C4-2B (cell line): ENCODE measurements around the gene MLLT10.

ENCODE experiments used
- CTCF ChIP-seq: fragments of 450-650 bp; conservative IDR thresholded peaks from 2 replicates; pipeline ENCODE4 v1.5.1; 2017; ENCODE audit warnings: mild to moderate bottlenecking
- ZFX ChIP-seq: fragments of 450-650 bp; IDR thresholded peaks from 2 replicates; pipeline ENCODE4 v1.6.1; 2017

DNA sequence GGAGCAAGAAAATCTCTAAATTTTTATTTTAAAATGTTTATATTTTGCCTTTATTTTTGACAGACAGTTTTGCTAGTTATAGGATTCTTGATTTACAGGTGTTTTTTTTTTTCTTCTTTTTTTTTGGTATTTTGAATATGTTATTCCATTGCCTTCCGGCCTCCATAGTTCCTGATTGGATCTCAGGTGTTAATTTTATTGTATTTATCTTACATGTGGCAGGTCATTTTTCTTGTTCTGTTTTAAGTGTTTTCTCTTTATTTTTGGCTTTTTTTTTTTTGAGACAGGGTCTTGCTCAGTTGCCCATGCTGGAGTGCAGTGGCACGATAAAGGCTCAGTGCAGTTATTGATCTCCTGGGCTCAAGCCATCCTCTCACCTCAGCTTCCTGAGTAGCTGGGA lies 73.9 kb downstream of the MLLT10 start:
- TF ChIP-seq CTCF (no peak), ZFX (no peak)
